H1 (cell line): ENCODE measurements around the gene FREM2. TPM values are rescaled to one million over a fixed set of nuclear protein-coding genes. Genes with fewer than 3 reads are reported as not detected.

Source experiments
- CTCF ChIA-PET: fragments of 300-600 bp; sonication (Branson Sonifier 250); formaldehyde crosslinking; loops from one replicate; lab custom pipeline; 2021; ENCODE audit not compliant: partially characterized antibody; lab: Charles Lee
- POLR2A ChIA-PET: fragments of 300-600 bp; sonication (Branson Sonifier 250); formaldehyde crosslinking; loops from one replicate; lab custom pipeline; 2021; ENCODE audit warnings: inconsistent platforms; ENCODE audit not compliant: partially characterized antibody; lab: Charles Lee
- DNase-seq, 2 experiments: peaks; one replicate each; pipeline versions ENCODE4 v3.0.0 to v3.0.0-alpha.2; 2010 to 2022; ENCODE audit warnings: low spot score in 2 of 2, low read depth in 1 of 2, mixed read lengths in 1 of 2
- FAIRE-seq: peaks from 2 replicates; lab custom pipeline; 2011; peaks lifted over from hg19 to GRCh38; lab: Jason Lieb, UNC
- H2AFZ ChIP-seq: 2 replicates; pipeline ENCODE4 v1.8.1; 2012; ENCODE audit warnings: low read length, inconsistent platforms
- H2AK5ac ChIP-seq: 2 replicates; pipeline ENCODE4 v1.6.1; 2013; ENCODE audit warnings: low read depth, low read length
- H2BK120ac ChIP-seq: replicated peaks from 2 replicates; pipeline ENCODE3; 2013; ENCODE audit warnings: low read depth, low read length, inconsistent platforms
- H2BK12ac ChIP-seq: 2 replicates; pipeline ENCODE4 v1.6.1; 2013; ENCODE audit warnings: low read depth, low read length
- H2BK15ac ChIP-seq: 2 replicates; pipeline ENCODE4 v1.6.1; 2013; ENCODE audit warnings: low read length
- H2BK20ac ChIP-seq: 2 replicates; pipeline ENCODE4 v1.6.1; 2013; ENCODE audit warnings: low read length
- H2BK5ac ChIP-seq: 2 replicates; pipeline ENCODE4 v1.6.1; 2013; ENCODE audit warnings: low read depth, low read length
- H3K14ac ChIP-seq: 2 replicates; pipeline ENCODE4 v1.6.1; 2013; ENCODE audit warnings: inconsistent platforms; ENCODE audit not compliant: insufficient read length
- H3K18ac ChIP-seq: 2 replicates; pipeline ENCODE4 v1.6.1; 2013; ENCODE audit warnings: low read length; ENCODE audit errors: extremely low read depth
- H3K23ac ChIP-seq: 2 replicates; pipeline ENCODE4 v1.6.1; 2013; ENCODE audit warnings: inconsistent platforms; ENCODE audit not compliant: insufficient read length
- H3K23me2 ChIP-seq: 2 replicates; pipeline ENCODE4 v1.6.1; 2013; ENCODE audit warnings: low read depth, low read length
- H3K27ac ChIP-seq: 2 replicates; pipeline ENCODE4 v1.6.1; 2011; ENCODE audit warnings: low read depth, low read length, inconsistent platforms
- H3K27me3 ChIP-seq, 4 experiments: replicated peaks in 1 of 4; 1 replicate in 1 of 4; 2 replicates in 3 of 4; pipeline versions ENCODE4 v1.6.1 to v1.8.1; 2011 to 2013; ENCODE audit warnings: low read length in 3 of 4, mild to moderate bottlenecking in 3 of 4, inconsistent platforms in 2 of 4, mixed read lengths in 2 of 4, moderate library complexity in 1 of 4; ENCODE audit not compliant: control insufficient read depth in 3 of 4, insufficient read depth in 3 of 4; ENCODE audit errors: extremely low read depth in 1 of 4
- H3K36me3 ChIP-seq, 4 experiments: 2 replicates each; pipeline versions ENCODE4 v1.6.1 to v1.8.1; 2011 to 2013; ENCODE audit warnings: mild to moderate bottlenecking in 4 of 4, low read length in 3 of 4, moderate library complexity in 2 of 4, control low read depth in 1 of 4, inconsistent platforms in 1 of 4; ENCODE audit not compliant: insufficient read depth in 4 of 4, control insufficient read depth in 2 of 4
- H3K4ac ChIP-seq: replicated peaks from 2 replicates; pipeline ENCODE3; 2013; ENCODE audit warnings: low read length, low read depth, mixed read lengths, inconsistent platforms; ENCODE audit not compliant: insufficient read length
- H3K4me1 ChIP-seq, 4 experiments: replicated peaks in 1 of 4; 1 replicate in 1 of 4; 2 replicates in 3 of 4; pipeline versions ENCODE4 v1.6.1 to v1.8.1; 2011 to 2013; ENCODE audit warnings: low read length in 3 of 4, inconsistent platforms in 2 of 4, mixed read lengths in 1 of 4; ENCODE audit not compliant: insufficient read depth in 4 of 4, control insufficient read depth in 3 of 4
- H3K4me2 ChIP-seq, 2 experiments: 2 replicates each; pipeline versions ENCODE4 v1.6.1 to v1.8.1; 2011 to 2013; ENCODE audit warnings: low read depth in 2 of 2, low read length in 2 of 2, control low read depth in 1 of 2, inconsistent platforms in 1 of 2, mild to moderate bottlenecking in 1 of 2; ENCODE audit not compliant: insufficient read depth in 1 of 2
- H3K4me3 ChIP-seq, 4 experiments: fragments of 200-600, 300-600 bp in 1 of 4; sonication (generic), shearing (Covaris generic), sonication (Bioruptor Twin) in 1 of 4; 2 replicates each; pipeline versions ENCODE4 v1.5.1 to v1.8.1; 2011 to 2016; ENCODE audit warnings: low read length in 4 of 4, low read depth in 3 of 4, control low read depth in 2 of 4, inconsistent platforms in 2 of 4, mild to moderate bottlenecking in 2 of 4, mixed read lengths in 1 of 4, moderate library complexity in 1 of 4; ENCODE audit not compliant: insufficient read depth in 2 of 4; ENCODE audit errors: extremely low read depth in 1 of 4
- H3K56ac ChIP-seq: replicated peaks from 2 replicates; pipeline ENCODE3; 2013; ENCODE audit warnings: low read depth, mild to moderate bottlenecking, mixed read lengths, low read length, inconsistent platforms; ENCODE audit not compliant: insufficient read length
- H3K79me1 ChIP-seq: 2 replicates; pipeline ENCODE4 v1.6.1; 2013; ENCODE audit warnings: low read depth, low read length, control low read depth
- H3K79me2 ChIP-seq, 2 experiments: 2 replicates each; pipeline versions ENCODE4 v1.6.1 to v1.8.1; 2012 to 2013; ENCODE audit warnings: low read length in 2 of 2, mild to moderate bottlenecking in 2 of 2, inconsistent platforms in 1 of 2; ENCODE audit not compliant: insufficient read depth in 2 of 2, control insufficient read depth in 1 of 2
- H3K9ac ChIP-seq, 4 experiments: replicated peaks in 1 of 4; 1 replicate in 1 of 4; 2 replicates in 3 of 4; pipeline versions ENCODE4 v1.6.1 to v1.8.1; 2011 to 2013; ENCODE audit warnings: low read depth in 3 of 4, low read length in 3 of 4, control low read depth in 2 of 4, mild to moderate bottlenecking in 2 of 4, moderate library complexity in 2 of 4, inconsistent platforms in 1 of 4; ENCODE audit errors: extremely low read depth in 1 of 4
- H3K9me3 ChIP-seq, 2 experiments: 2 replicates each; pipeline versions ENCODE4 v1.6.1 to v1.8.1; 2012 to 2013; ENCODE audit warnings: mild to moderate bottlenecking in 2 of 2, moderate library complexity in 2 of 2, control low read depth in 1 of 2, inconsistent platforms in 1 of 2, low read depth in 1 of 2, low read length in 1 of 2, mixed read lengths in 1 of 2; ENCODE audit not compliant: insufficient read depth in 2 of 2
- H4K20me1 ChIP-seq, 2 experiments: replicated peaks in 1 of 2; 2 replicates each; pipeline versions ENCODE3 to v1.8.1; 2011 to 2013; ENCODE audit warnings: inconsistent platforms in 2 of 2, low read length in 2 of 2, mild to moderate bottlenecking in 1 of 2; ENCODE audit not compliant: insufficient read depth in 2 of 2, control insufficient read depth in 1 of 2
- H4K5ac ChIP-seq: 2 replicates; pipeline ENCODE4 v1.6.1; 2013; ENCODE audit warnings: low read length, low read depth, mixed read lengths, inconsistent platforms; ENCODE audit not compliant: insufficient read length
- H4K8ac ChIP-seq: 2 replicates; pipeline ENCODE4 v1.8.0; 2013; ENCODE audit warnings: mild to moderate bottlenecking, moderate library complexity, low read length, inconsistent platforms; ENCODE audit not compliant: insufficient read depth; ENCODE audit errors: extremely low read depth
- H4K91ac ChIP-seq: replicated peaks from 2 replicates; pipeline ENCODE3; 2013; ENCODE audit warnings: low read length, mixed read lengths, inconsistent platforms; ENCODE audit not compliant: insufficient read length
- CBX5 ChIP-seq: fragments of 300-800, 300-1000 bp; sonication (generic); IDR thresholded peaks from 2 replicates; pipeline ENCODE4 v1.7.1; 2016; ENCODE audit warnings: antibody characterized with exemption, low read length, low read depth
- EGR1 ChIP-seq: IDR thresholded peaks from 2 replicates; pipeline ENCODE4 v1.6.1; 2011; ENCODE audit warnings: low read depth, low read length, borderline replicate concordance
- FOSL1 ChIP-seq: IDR thresholded peaks from 2 replicates; pipeline ENCODE4 v1.6.1; 2011; ENCODE audit warnings: mild to moderate bottlenecking, low read depth, low read length, moderate library complexity; ENCODE audit not compliant: insufficient read depth
- MAFK ChIP-seq: IDR thresholded peaks from 2 replicates; pipeline ENCODE4 v1.6.1; 2012; ENCODE audit warnings: low read depth, mild to moderate bottlenecking, improper control_type of control experiment, low read length
- RAD21 ChIP-seq, 2 experiments: IDR thresholded peaks in 1 of 2; conservative IDR thresholded peaks in 1 of 2; 2 replicates each; pipeline ENCODE4 v1.6.1; 2011; ENCODE audit warnings: low read depth in 2 of 2, low read length in 2 of 2, improper control_type of control experiment in 1 of 2, inconsistent platforms in 1 of 2, mild to moderate bottlenecking in 1 of 2, moderate library complexity in 1 of 2
- RXRA ChIP-seq: IDR thresholded peaks from 2 replicates; pipeline ENCODE4 v1.6.1; 2011; ENCODE audit warnings: low read depth, mild to moderate bottlenecking, low read length, moderate library complexity; ENCODE audit not compliant: insufficient read depth
- YY1 ChIP-seq: IDR thresholded peaks from 2 replicates; pipeline ENCODE4 v1.6.1; 2011; ENCODE audit warnings: low read depth, mild to moderate bottlenecking, low read length
- WGBS, 2 experiments: shearing (Covaris generic) in 1 of 2; methylation state at CpG; one replicate each; pipeline versions ENCODE4 v1.1.6 to v1.1.7; 2013 to 2015; ENCODE audit warnings: low lambda C conversion rate in 2 of 2, mixed read lengths in 2 of 2, inconsistent platforms in 1 of 2, low coverage in 1 of 2, missing lambda C conversion rate in 1 of 2; ENCODE audit not compliant: insufficient replicate concordance in 2 of 2, insufficient coverage in 1 of 2, insufficient read length in 1 of 2; ENCODE audit errors: extremely low coverage in 1 of 2, missing lambda C conversion rate in 1 of 2; 5-methylcytosine and 5-hydroxymethylcytosine counted together
- polyA plus RNA-seq, 7 experiments: library from polyadenylated mRNA; depleted of rRNA in 3 of 7; stranded (reverse) in 5 of 7; unstranded in 2 of 7; fragments of >200 nt in 5 of 7; fragments of 200-250 nt in 2 of 7; gene quantifications; 1 replicate in 5 of 7; 2 replicates in 1 of 7; 4 replicates in 1 of 7; pipeline versions ENCODE4 v1.2.1 to v1.2.3, GENCODE V29; 2011 to 2013; ENCODE audit warnings: missing spikeins in 2 of 7, mixed read lengths in 2 of 7
- total RNA-seq: library from RNA; stranded (reverse); fragmentation: NEBNext Ultra II Directional; extraction: Animal tissue kit (Norgen Biotek cat#: 25700); gene quantifications from 2 replicates; pipeline ENCODE4 v1.2.1, GENCODE V29; 2021
- TF ChIP-seq, protein P1 (sequence below): IDR thresholded peaks from 2 replicates; pipeline ENCODE4 v1.6.1; 2012; ENCODE audit warnings: low read length, inconsistent platforms
- TF ChIP-seq, protein P2 (sequence below), 3 experiments: IDR thresholded peaks; 1 replicate in 2 of 3; 2 replicates in 1 of 3; pipeline versions ENCODE4 v1.5.1 to v1.6.1; 2011; ENCODE audit warnings: low read length in 3 of 3, mild to moderate bottlenecking in 3 of 3, inconsistent platforms in 2 of 3, low read depth in 1 of 3, moderate library complexity in 1 of 3; ENCODE audit not compliant: insufficient read depth in 1 of 3; ENCODE audit errors: control extremely low read depth in 1 of 3

FREM2 gene
- total and polyA plus RNA-seq, 2 of the 8 experiments (the other 6 are each of a cell fraction or from before 2014, with no cell fraction given) = 11.6 to 22.8 TPM

DNA sequence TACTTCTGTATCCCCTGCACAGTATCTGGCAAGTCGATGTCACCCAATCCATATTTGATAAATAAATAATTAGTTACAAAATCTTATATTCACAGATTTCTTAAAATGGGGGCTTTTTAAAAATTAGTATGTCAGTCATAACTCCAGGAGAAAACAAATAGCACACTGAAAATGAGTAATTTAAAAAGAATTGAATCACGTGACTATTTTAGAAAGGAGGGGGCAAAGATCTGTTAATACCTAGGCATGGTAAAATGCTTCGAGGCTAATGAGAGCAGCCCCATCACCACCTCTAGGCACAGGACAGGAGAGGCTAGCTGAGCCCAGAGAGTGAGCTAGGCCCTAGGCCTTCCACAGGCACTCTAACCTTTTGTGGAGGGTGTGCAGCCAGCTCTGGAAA is 94.7 kb downstream of the FREM2 start:
- H3K79me1 ChIP-seq = no peaks in the 10 kb centered on the region
- no peak for FAIRE-seq
- CTCF ChIA-PET = interaction anchor here (0.6 to 1.1 kb wide), 2 partner anchors 133 to 1246 kb away, joined by 3 to 5 read pairs; no protein-coding TSS in a partner anchor
- no peak for TF ChIP-seq RXRA
- no peak for TF ChIP-seq MAFK
- TF ChIP-seq CBX5 = no peak
- no peak for TF ChIP-seq EGR1
- no peak for TF ChIP-seq YY1
- TF ChIP-seq, protein P1, sequence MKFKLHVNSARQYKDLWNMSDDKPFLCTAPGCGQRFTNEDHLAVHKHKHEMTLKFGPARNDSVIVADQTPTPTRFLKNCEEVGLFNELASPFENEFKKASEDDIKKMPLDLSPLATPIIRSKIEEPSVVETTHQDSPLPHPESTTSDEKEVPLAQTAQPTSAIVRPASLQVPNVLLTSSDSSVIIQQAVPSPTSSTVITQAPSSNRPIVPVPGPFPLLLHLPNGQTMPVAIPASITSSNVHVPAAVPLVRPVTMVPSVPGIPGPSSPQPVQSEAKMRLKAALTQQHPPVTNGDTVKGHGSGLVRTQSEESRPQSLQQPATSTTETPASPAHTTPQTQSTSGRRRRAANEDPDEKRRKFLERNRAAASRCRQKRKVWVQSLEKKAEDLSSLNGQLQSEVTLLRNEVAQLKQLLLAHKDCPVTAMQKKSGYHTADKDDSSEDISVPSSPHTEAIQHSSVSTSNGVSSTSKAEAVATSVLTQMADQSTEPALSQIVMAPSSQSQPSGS = no peak
- TF ChIP-seq, protein P2, sequence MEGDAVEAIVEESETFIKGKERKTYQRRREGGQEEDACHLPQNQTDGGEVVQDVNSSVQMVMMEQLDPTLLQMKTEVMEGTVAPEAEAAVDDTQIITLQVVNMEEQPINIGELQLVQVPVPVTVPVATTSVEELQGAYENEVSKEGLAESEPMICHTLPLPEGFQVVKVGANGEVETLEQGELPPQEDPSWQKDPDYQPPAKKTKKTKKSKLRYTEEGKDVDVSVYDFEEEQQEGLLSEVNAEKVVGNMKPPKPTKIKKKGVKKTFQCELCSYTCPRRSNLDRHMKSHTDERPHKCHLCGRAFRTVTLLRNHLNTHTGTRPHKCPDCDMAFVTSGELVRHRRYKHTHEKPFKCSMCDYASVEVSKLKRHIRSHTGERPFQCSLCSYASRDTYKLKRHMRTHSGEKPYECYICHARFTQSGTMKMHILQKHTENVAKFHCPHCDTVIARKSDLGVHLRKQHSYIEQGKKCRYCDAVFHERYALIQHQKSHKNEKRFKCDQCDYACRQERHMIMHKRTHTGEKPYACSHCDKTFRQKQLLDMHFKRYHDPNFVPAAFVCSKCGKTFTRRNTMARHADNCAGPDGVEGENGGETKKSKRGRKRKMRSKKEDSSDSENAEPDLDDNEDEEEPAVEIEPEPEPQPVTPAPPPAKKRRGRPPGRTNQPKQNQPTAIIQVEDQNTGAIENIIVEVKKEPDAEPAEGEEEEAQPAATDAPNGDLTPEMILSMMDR (IDR thresholded peaks at IDR 0.05; ENCODE audit: control extremely low read depth in 1 of 3, insufficient read depth in 1 of 3, low read depth in 1 of 3, low read length in 3 of 3) = no peak
- no peak for TF ChIP-seq FOSL1
- TF ChIP-seq RAD21 (IDR thresholded peaks at IDR 0.05 in 1 of 2, conservative IDR thresholded peaks at IDR 0.05 in 1 of 2; ENCODE audit: low read depth in 2 of 2, low read length in 2 of 2) = no peak

More for the DNA sequence above, 94.7 kb downstream of the FREM2 start:
- Histone ChIP-seq H4K20me1 (no peaks in the 10 kb centered on the region), H3K9me3 (no peaks in the 10 kb centered on the region), H3K79me2 (no peaks in the 10 kb centered on the region), H2BK12ac (no peak overlapping the region), H3K14ac (no peak overlapping the region), H2BK20ac (no peak overlapping the region), H3K36me3 (peaks cover 0 to 2% (median 0%) of the 10 kb centered on the region in 4 experiments; a peak in 2 of 8 replicates), H3K18ac (no peak overlapping the region), H3K4ac (no peak overlapping the region), H4K5ac (no peak overlapping the region), H3K4me2 (no peak overlapping the region), H2BK120ac (no peak overlapping the region), H2AFZ (no peak overlapping the region), H2AK5ac (no peak overlapping the region), H3K27ac (no peak overlapping the region), H3K56ac (no peak overlapping the region), H3K23me2 (no peaks in the 10 kb centered on the region), H2BK15ac (no peak overlapping the region), H4K91ac (no peak overlapping the region), H4K8ac (peak overlapping the region; percentile 28; the same call in 1 of the 2 replicates), H3K4me1 (no peaks in the 10 kb centered on the region), H3K9ac (no peak overlapping the region), H2BK5ac (no peak overlapping the region), H3K23ac (no peak overlapping the region), H3K4me3 (no peak overlapping the region), H3K27me3 (no peaks in the 10 kb centered on the region)
- DNase-seq = no peak
- POLR2A ChIA-PET = no interaction called here
- WGBS, 2 experiments = 89% methylated on average over 3 of the region's 3 CpGs; no CpG with 5 or more reads in 1 of the 2 experiments
